SU-DHL-6 (cell line): ENCODE results near the gene PARP14.
"Not testable (repeated sequence)": the region's sequence is repeated elsewhere in the genome, so short reads cannot be mapped to it uniquely, and the experiment has no call there.

ENCODE experiments used
- CTCF ChIP-seq: fragments of 200-600 bp; sonication (generic); IDR thresholded peaks from one replicate; pipeline ENCODE4 v1.5.1; 2017; ENCODE audit warnings: antibody characterized with exemption, mild to moderate bottlenecking, low read length, moderate library complexity; ENCODE audit not compliant: insufficient read depth, poor library complexity, severe bottlenecking
- EZH2phosphoT487 ChIP-seq: fragments of 200-600 bp; sonication (generic), shearing (Covaris generic); conservative IDR thresholded peaks from 2 replicates; pipeline ENCODE4 v1.6.1; 2018; ENCODE audit warnings: mild to moderate bottlenecking, antibody characterized with exemption, low read length, moderate library complexity, mixed read lengths

DNA sequence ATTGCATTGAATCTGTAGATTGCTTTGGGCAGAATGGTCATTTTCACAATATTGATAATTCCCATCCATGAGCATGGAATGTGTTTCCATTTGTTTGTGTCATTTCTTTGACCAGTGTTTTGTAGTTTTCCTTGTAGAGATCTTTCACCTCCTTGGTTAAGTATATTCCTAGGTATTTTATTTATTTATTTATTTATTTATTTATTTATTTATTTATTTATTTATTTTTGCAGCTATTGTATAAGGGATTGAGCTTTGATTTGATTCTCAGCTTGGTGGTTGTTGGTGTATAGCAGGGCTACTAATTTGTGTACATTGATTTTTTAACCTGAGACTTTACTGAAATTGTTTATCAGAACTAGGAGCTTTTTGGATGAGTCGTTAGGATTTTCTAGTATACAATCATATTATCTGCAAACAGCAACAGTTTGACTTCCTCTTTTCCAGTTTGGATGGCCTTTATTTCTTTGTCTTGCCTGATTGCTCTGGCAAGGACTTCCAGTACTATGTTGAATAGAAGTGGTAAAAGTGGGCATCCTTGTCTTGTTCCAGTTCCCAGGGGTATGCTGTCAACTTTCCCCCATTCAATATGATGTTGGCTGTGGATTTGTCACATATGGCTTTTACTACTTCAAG, 30.1 kb downstream of the PARP14 start:
- TF ChIP-seq CTCF, EZH2phosphoT487: not testable (repeated sequence)
